Measurements from ENCODE around the gene CHMP6.

CHMP6 gene

GRCh38 chr17:80956321-80957190, 35.1 kb upstream of the CHMP6 start:
- DNase-seq: no peak

- DNase-seq: no peak
Observed at GRCh38 chr17:80957461-80957941, 34.1 kb upstream of the CHMP6 start.

GRCh38 chr17:80959330-80960036, 32.2 kb upstream of the CHMP6 start:
- DNase-seq: no peak

- no peak for DNase-seq
Observed at GRCh38 chr17:80960037-80960796, 31.4 kb upstream of the CHMP6 start.

- DNase-seq: no peak
Observed at GRCh38 chr17:80960797-80961452, 30.7 kb upstream of the CHMP6 start.

GRCh38 chr17:80961541-80962330, 29.9 kb upstream of the CHMP6 start:
- DNase-seq: no peak

GRCh38 chr17:80962356-80963329, 29.0 kb upstream of the CHMP6 start:
- no peak for DNase-seq

GRCh38 chr17:80963812-80964543, 27.7 kb upstream of the CHMP6 start:
- no peak for DNase-seq

GRCh38 chr17:80964544-80964856, 27.1 kb upstream of the CHMP6 start:
- DNase-seq: no peak

- no peak for DNase-seq
Observed at GRCh38 chr17:80964859-80965580, 26.6 kb upstream of the CHMP6 start.

GRCh38 chr17:80965606-80966005, 26.0 kb upstream of the CHMP6 start:
- DNase-seq: no peak

- DNase-seq: no peak
Observed at GRCh38 chr17:80967404-80967872, 24.2 kb upstream of the CHMP6 start.

GRCh38 chr17:80968602-80969029, 23.0 kb upstream of the CHMP6 start:
- DNase-seq: no peak

- DNase-seq: no peak
Observed at GRCh38 chr17:80969030-80969673, 22.5 kb upstream of the CHMP6 start.

GRCh38 chr17:80969674-80970043, 22.0 kb upstream of the CHMP6 start:
- DNase-seq: no peak

GRCh38 chr17:80970044-80970761, 21.4 kb upstream of the CHMP6 start:
- no peak for DNase-seq

- DNase-seq: no peak
Observed at GRCh38 chr17:80970762-80971703, 20.6 kb upstream of the CHMP6 start.
